ENCODE results near the gene ENPP3. TPM values are rescaled to one million over a fixed set of nuclear protein-coding genes. Genes with fewer than 3 reads are reported as not detected.

The ENPP3 gene
- total and polyA plus RNA-seq, 12 donors = 0.07 to 0.33 (median 0.15) TPM; not detected in 3

DNA sequence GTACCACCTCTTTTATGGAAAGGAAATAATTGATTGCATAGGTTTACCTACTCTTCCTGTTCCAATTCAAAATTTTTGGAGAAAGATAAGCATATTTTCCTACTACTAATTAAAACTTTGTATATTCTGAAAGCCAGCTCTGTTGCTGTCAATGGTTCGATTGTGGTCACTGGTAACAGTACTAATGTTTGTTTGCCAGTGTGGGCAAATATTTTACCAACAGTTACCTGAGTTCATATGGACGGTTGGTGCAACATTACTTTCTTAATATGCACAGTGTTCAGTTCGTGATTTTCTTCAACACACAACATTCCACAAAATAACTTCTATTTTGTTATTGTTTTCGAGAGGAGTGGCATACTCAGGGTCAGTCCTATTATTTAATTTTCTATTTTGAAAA lies 90.8 kb downstream of the ENPP3 start:
- Histone ChIP-seq H3K27ac (no peak overlapping the region), H3K4me3 (no peak overlapping the region), H3K27me3 (no peaks in the 10 kb centered on the region), H3K9me3 (peaks cover 0 to 13% (median 0%) of the 10 kb centered on the region in 11 donors), H3K36me3 (no peaks in the 10 kb centered on the region), H3K4me1 (no peaks in the 10 kb centered on the region)
- intact Hi-C loops (cut with DNase I) = no loop called here
- 84% methylated on average over 4 of the region's 4 CpGs for WGBS, 2 donors
- TF ChIP-seq, protein P1, sequence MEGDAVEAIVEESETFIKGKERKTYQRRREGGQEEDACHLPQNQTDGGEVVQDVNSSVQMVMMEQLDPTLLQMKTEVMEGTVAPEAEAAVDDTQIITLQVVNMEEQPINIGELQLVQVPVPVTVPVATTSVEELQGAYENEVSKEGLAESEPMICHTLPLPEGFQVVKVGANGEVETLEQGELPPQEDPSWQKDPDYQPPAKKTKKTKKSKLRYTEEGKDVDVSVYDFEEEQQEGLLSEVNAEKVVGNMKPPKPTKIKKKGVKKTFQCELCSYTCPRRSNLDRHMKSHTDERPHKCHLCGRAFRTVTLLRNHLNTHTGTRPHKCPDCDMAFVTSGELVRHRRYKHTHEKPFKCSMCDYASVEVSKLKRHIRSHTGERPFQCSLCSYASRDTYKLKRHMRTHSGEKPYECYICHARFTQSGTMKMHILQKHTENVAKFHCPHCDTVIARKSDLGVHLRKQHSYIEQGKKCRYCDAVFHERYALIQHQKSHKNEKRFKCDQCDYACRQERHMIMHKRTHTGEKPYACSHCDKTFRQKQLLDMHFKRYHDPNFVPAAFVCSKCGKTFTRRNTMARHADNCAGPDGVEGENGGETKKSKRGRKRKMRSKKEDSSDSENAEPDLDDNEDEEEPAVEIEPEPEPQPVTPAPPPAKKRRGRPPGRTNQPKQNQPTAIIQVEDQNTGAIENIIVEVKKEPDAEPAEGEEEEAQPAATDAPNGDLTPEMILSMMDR (IDR thresholded peaks at IDR 0.05) = no peak
- DNase-seq (no peak), ATAC-seq (no peak)

DNA sequence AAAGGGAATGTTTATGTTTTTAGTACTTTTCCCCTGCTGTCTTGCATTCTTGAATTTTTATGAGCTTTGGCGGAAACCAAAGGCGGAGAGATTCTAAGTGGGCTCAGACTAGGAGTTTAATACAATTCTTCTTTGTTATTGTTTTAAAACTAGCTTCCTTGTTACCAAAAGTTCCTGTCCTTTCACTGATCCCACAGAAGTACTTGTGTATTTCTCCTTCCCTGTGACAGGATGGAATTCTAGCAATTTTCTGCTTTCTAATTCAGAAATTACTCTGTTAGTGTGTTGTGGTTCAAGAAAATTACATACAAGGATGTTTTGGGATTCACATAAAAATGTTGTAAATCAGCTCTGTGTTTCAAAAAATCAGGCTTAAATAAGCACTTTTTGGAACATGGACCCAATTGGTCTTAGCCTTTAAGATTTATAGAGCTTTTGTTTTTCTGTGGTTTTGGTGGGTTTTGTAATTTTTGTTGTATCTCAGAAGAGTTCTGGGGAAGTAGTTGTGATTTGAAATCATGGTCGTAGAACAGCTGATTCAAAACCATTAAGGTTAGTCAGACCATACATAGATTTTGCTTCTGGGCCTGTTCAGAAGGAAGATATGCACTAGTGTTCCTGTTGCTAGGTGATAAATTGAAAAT lies 91.3 kb downstream of the ENPP3 start:
- WGBS, 2 donors = 76 to 83% methylated on average over 3 of the region's 3 CpGs
- H3K27me3 ChIP-seq = no peaks in the 10 kb centered on the region
- H3K9me3 ChIP-seq = peaks cover 0 to 13% (median 0%) of the 10 kb centered on the region in 11 donors
- TF ChIP-seq, protein P1 (IDR thresholded peaks at IDR 0.05) = no peak
- DNase-seq (no peak), ATAC-seq (no peak)
- intact Hi-C loops (cut with DNase I) = no loop called here
- H3K27ac ChIP-seq = no peak overlapping the region
- H3K36me3 ChIP-seq = no peaks in the 10 kb centered on the region
- H3K4me1 ChIP-seq = no peaks in the 10 kb centered on the region
- no peak overlapping the region for H3K4me3 ChIP-seq

DNA sequence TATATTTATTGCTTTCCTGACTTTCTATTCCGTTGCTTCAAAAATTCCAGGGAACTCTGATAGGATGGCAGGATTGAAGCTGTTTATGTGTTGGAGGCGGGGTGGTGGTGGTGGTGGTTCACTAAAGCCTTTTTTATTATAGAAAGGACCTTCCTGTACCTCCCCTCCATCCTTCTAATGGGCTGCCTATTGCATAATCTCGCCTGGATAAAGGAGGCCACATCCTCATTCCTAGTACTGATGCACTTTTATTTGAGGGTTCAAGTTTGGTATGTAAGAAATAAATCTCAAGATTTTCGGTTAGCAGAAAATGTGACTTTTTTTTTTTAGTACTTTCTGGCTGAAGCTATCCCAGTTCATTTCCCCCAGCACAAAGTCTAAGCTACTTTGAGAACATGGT lies 92.4 kb downstream of the ENPP3 start:
- Histone ChIP-seq H3K9me3 (peaks cover 0 to 13% (median 0%) of the 10 kb centered on the region in 11 donors), H3K27ac (no peak overlapping the region), H3K36me3 (no peaks in the 10 kb centered on the region), H3K4me1 (no peaks in the 10 kb centered on the region), H3K4me3 (no peak overlapping the region), H3K27me3 (no peaks in the 10 kb centered on the region)
- WGBS, 2 donors = 73 to 76% methylated on average over 4 of the region's 4 CpGs
- TF ChIP-seq, protein P1 (IDR thresholded peaks at IDR 0.05) = no peak
- ATAC-seq (no peak), DNase-seq (no peak)
- intact Hi-C loops (cut with DNase I) = no loop called here

DNA sequence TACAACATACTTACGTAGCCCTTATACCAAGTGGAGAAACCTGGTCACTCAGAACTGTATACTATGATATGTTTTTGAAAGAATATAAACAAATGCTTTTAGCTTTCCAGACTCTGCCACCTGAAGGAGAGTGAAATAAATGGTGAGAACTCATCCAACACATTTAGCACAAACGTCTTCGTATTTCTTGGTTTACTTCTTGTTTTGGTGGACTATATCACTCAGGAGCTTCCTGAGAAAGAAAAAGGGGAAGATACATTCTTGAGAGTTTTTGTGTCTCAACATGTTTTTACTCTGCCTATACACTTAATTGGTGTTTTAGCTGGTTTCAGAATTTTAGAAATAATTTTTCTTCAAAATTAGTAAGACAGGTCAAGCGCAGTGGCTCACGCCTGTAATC lies 93.2 kb downstream of the ENPP3 start:
- 82 to 90% methylated on average over 5 of the region's 5 CpGs for WGBS, 2 donors
- Histone ChIP-seq H3K4me1 (no peaks in the 10 kb centered on the region), H3K27ac (no peak overlapping the region), H3K27me3 (no peaks in the 10 kb centered on the region), H3K36me3 (no peaks in the 10 kb centered on the region), H3K9me3 (peaks cover 0 to 13% (median 0%) of the 10 kb centered on the region in 11 donors), H3K4me3 (no peak overlapping the region)
- ATAC-seq (no peak), DNase-seq (no peak)
- TF ChIP-seq, protein P1 (IDR thresholded peaks at IDR 0.05) = no peak
- intact Hi-C loops (cut with DNase I) = no loop called here
